Dermis microvascular lymphatic vessel endothelial cell (primary cell): ENCODE data around the gene PRR36. TPM values are rescaled to one million over a fixed set of nuclear protein-coding genes. Genes with fewer than 3 reads are reported as not detected.
"Not testable (repeated sequence)": the region's sequence is repeated elsewhere in the genome, so short reads cannot be mapped to it uniquely, and the experiment has no call there.

Source experiments
- DNase-seq, 2 donors: peaks; one replicate each; pipeline versions ENCODE4 v3.0.0 to v3.0.0-alpha.2; 2010; ENCODE audit warnings: low read depth in 2 of 2
- total RNA-seq: library from RNA; depleted of rRNA; stranded (reverse); fragments of >200 nt; gene quantifications from 2 replicates; pipeline ENCODE4 v1.2.1, GENCODE V29; 2014

The PRR36 gene
- total RNA-seq, 1 donor from 2014 or later = not detected

GRCh38 chr19:7860714-7861618 is 13.2 kb downstream of the PRR36 start:
- no peak for DNase-seq

- no peak for DNase-seq
Measured at GRCh38 chr19:7859831-7860713, 14.1 kb downstream of the PRR36 start.

GRCh38 chr19:7859087-7859486 is 15.1 kb downstream of the PRR36 start:
- DNase-seq = not testable (repeated sequence)

- no peak for DNase-seq
Measured at GRCh38 chr19:7858109-7858770, 15.9 kb downstream of the PRR36 start.

GRCh38 chr19:7857727-7858108 is 16.5 kb downstream of the PRR36 start:
- no peak for DNase-seq

GRCh38 chr19:7856679-7857663 is 17.2 kb downstream of the PRR36 start:
- DNase-seq = no peak

GRCh38 chr19:7856109-7856591 is 18.0 kb downstream of the PRR36 start:
- no peak for DNase-seq

GRCh38 chr19:7855426-7856108 is 18.6 kb downstream of the PRR36 start:
- DNase-seq = no peak

GRCh38 chr19:7853770-7854128 is 20.4 kb downstream of the PRR36 start:
- DNase-seq = no peak

- peak in 1 of 2 donors; percentile 72 for DNase-seq
Measured at GRCh38 chr19:7852851-7853769, 21.1 kb downstream of the PRR36 start.

GRCh38 chr19:7851623-7852500 is 22.3 kb downstream of the PRR36 start:
- DNase-seq = no peak

- no peak for DNase-seq
Measured at GRCh38 chr19:7850945-7851622, 23.1 kb downstream of the PRR36 start.

GRCh38 chr19:7850000-7850813 is 24.0 kb downstream of the PRR36 start:
- DNase-seq = no peak

- DNase-seq = no peak
Measured at GRCh38 chr19:7849631-7849999, 24.6 kb downstream of the PRR36 start.

GRCh38 chr19:7848779-7849457 is 25.3 kb downstream of the PRR36 start:
- DNase-seq = no peak

GRCh38 chr19:7847664-7848063 is 26.5 kb downstream of the PRR36 start:
- no peak for DNase-seq
